HG02973 (cell line): Measurements from ENCODE around the gene C2CD2L.
"Not testable (repeated sequence)": the region's sequence is repeated elsewhere in the genome, so short reads cannot be mapped to it uniquely, and the experiment has no call there.

Experiments used
- ATAC-seq: cut with Tn5 transposase; IDR thresholded peaks from one replicate; pipeline ENCODE4 v1.9.1; 2021; ENCODE audit warnings: moderate library complexity; ENCODE audit not compliant: unreplicated experiment

Gene C2CD2L

GRCh38 chr11:119149018-119149785, 42.1 kb downstream of the C2CD2L start, which contains the start of gene ABCG4:
Gene ABCG4 (plus strand): TSS chr11:119149052. CDS start chr11:119149966, 914 bp downstream.
- no peak for ATAC-seq

- no peak for ATAC-seq
Observed at GRCh38 chr11:119149786-119150275, 42.7 kb downstream of the C2CD2L start.

- ATAC-seq, result no peak
Observed at GRCh38 chr11:119152043-119152442, 44.9 kb downstream of the C2CD2L start.

GRCh38 chr11:119152604-119153003, 45.5 kb downstream of the C2CD2L start:
- ATAC-seq, result no peak

GRCh38 chr11:119153049-119153818, 46.1 kb downstream of the C2CD2L start:
- no peak for ATAC-seq

- ATAC-seq, result no peak
Observed at GRCh38 chr11:119154178-119154577, 47.0 kb downstream of the C2CD2L start.

- no peak for ATAC-seq
Observed at GRCh38 chr11:119155733-119156492, 48.8 kb downstream of the C2CD2L start.

GRCh38 chr11:119156496-119156895, 49.4 kb downstream of the C2CD2L start:
- ATAC-seq, result no peak

- ATAC-seq, result no peak
Observed at GRCh38 chr11:119157063-119157462, 49.9 kb downstream of the C2CD2L start.

- no peak for ATAC-seq
Observed at GRCh38 chr11:119158467-119158866, 51.3 kb downstream of the C2CD2L start.

- ATAC-seq, result no peak
Observed at GRCh38 chr11:119160151-119160550, 53.0 kb downstream of the C2CD2L start.

GRCh38 chr11:119161871-119162270, 54.7 kb downstream of the C2CD2L start:
- ATAC-seq, result no peak

GRCh38 chr11:119166368-119167076, 59.4 kb downstream of the C2CD2L start:
- no peak for ATAC-seq

GRCh38 chr11:119167077-119167458, 59.9 kb downstream of the C2CD2L start:
- not testable (repeated sequence) for ATAC-seq

GRCh38 chr11:119167933-119168332, 60.8 kb downstream of the C2CD2L start:
- no peak for ATAC-seq
